Measurements from ENCODE around the gene KIF21A.

DNA sequence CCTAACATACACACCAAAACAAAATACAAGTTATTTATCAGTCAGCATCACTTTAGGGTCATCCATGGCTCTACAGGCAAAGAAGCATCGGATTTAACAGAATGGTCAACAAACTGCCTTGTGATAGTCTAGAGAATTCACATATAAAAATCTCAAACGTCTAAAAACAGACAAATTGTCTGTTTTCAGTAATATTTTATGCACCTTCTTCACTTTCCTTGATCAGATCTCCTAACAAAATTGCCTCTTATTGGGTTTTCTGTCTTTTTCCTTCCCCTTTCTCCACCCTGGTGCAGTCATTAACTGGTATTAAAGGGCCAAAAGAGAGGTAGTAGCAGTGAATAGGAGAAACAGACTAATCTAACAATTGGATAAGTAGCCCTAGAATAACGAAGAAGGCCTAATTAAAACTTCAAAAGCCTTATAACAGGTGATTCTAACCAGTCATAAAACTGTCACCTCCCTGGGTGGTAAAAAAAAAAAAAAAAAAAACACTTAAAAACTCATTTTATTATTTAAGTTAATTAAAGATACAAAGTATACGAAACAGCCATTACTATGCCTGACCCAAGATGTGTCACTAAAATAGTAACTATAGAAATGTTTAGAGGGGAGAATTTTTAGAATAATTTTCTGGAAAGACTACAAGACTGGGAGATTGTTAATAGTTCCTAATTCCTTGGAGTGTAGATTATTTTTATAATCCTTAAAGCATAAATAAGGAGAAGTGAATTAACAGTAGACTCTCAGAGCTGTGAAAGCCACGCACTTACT is 1.5 kb downstream of the KIF21A start:
- TF ChIP-seq, protein P1, sequence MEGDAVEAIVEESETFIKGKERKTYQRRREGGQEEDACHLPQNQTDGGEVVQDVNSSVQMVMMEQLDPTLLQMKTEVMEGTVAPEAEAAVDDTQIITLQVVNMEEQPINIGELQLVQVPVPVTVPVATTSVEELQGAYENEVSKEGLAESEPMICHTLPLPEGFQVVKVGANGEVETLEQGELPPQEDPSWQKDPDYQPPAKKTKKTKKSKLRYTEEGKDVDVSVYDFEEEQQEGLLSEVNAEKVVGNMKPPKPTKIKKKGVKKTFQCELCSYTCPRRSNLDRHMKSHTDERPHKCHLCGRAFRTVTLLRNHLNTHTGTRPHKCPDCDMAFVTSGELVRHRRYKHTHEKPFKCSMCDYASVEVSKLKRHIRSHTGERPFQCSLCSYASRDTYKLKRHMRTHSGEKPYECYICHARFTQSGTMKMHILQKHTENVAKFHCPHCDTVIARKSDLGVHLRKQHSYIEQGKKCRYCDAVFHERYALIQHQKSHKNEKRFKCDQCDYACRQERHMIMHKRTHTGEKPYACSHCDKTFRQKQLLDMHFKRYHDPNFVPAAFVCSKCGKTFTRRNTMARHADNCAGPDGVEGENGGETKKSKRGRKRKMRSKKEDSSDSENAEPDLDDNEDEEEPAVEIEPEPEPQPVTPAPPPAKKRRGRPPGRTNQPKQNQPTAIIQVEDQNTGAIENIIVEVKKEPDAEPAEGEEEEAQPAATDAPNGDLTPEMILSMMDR (IDR thresholded peaks at IDR 0.05) = no peak
- TF ChIP-seq POLR2A (IDR thresholded peaks at IDR 0.05) = no peak
